GM12878 (cell line): ENCODE data around the gene C16orf74. TPM values are rescaled to one million over a fixed set of nuclear protein-coding genes. Genes with fewer than 3 reads are reported as not detected.
A peak's percentile ranks its signal among the peaks of the same experiment; 100 is the strongest.

Experiments used
- CHD1 ChIP-seq: IDR thresholded peaks from 2 replicates; pipeline ENCODE4 v1.6.1; 2012; ENCODE audit warnings: low read depth, low read length, improper control_type of control experiment
- DPF2 ChIP-seq: fragments of 450-650 bp; IDR thresholded peaks from 2 replicates; pipeline ENCODE4 v1.6.1; 2017; ENCODE audit warnings: mild to moderate bottlenecking
- EGR1 ChIP-seq, 2 experiments: IDR thresholded peaks; 1 replicate in 1 of 2; 2 replicates in 1 of 2; pipeline ENCODE4 v1.6.1; 2011 to 2012; ENCODE audit warnings: low read depth in 2 of 2, low read length in 2 of 2, borderline replicate concordance in 1 of 2, mild to moderate bottlenecking in 1 of 2, moderate library complexity in 1 of 2
- FOXM1 ChIP-seq: IDR thresholded peaks from 2 replicates; pipeline ENCODE4 v1.6.1; 2012; ENCODE audit warnings: low read depth, mild to moderate bottlenecking, inconsistent platforms, low read length, moderate library complexity
- HCFC1 ChIP-seq: fragments of 150-350 bp; IDR thresholded peaks from 2 replicates; pipeline ENCODE4 v1.6.1; 2014; ENCODE audit warnings: low read length
- KDM1A ChIP-seq: fragments of 200-600 bp; sonication (generic); IDR thresholded peaks from 2 replicates; pipeline ENCODE4 v1.6.1; 2016; ENCODE audit warnings: borderline replicate concordance
- KLF5 ChIP-seq: fragments of 450-650 bp; IDR thresholded peaks from 2 replicates; pipeline ENCODE4 v1.6.1; 2014; ENCODE audit warnings: mild to moderate bottlenecking; ENCODE audit not compliant: partially characterized antibody
- MYB ChIP-seq: fragments of 150-350 bp; IDR thresholded peaks from 2 replicates; pipeline ENCODE4 v1.6.1; 2014; ENCODE audit warnings: mild to moderate bottlenecking, low read depth, low read length, borderline replicate concordance
- POLR2A ChIP-seq: IDR thresholded peaks from 2 replicates; pipeline ENCODE4 v1.6.1; 2011; ENCODE audit warnings: low read depth, mild to moderate bottlenecking, low read length
- RAD21 ChIP-seq: IDR thresholded peaks from 2 replicates; pipeline ENCODE4 v1.6.1; 2011; ENCODE audit warnings: mild to moderate bottlenecking, low read depth, low read length, moderate library complexity; ENCODE audit not compliant: insufficient read depth
- RB1 ChIP-seq: fragments of 450-650 bp; formaldehyde crosslinking; IDR thresholded peaks from 2 replicates; pipeline ENCODE4 v1.6.1; 2017; ENCODE audit warnings: mild to moderate bottlenecking, borderline replicate concordance
- SIX5 ChIP-seq: IDR thresholded peaks from 2 replicates; pipeline ENCODE4 v1.6.1; 2011; ENCODE audit warnings: mild to moderate bottlenecking, low read depth, low read length, moderate library complexity; ENCODE audit not compliant: severe bottlenecking
- SPI1 ChIP-seq: IDR thresholded peaks from 2 replicates; pipeline ENCODE4 v1.6.1; 2011; ENCODE audit warnings: low read depth, mild to moderate bottlenecking, low read length, moderate library complexity, borderline replicate concordance; ENCODE audit not compliant: insufficient read depth
- SREBF2 ChIP-seq: IDR thresholded peaks from 2 replicates; pipeline ENCODE4 v1.6.1; 2012; ENCODE audit warnings: mild to moderate bottlenecking, low read length
- STAT1 ChIP-seq: fragments of 450-650 bp; conservative IDR thresholded peaks from 2 replicates; pipeline ENCODE4 v1.6.1; 2014; ENCODE audit warnings: antibody characterized with exemption, mild to moderate bottlenecking
- STAT3 ChIP-seq: IDR thresholded peaks from 2 replicates; pipeline ENCODE4 v1.6.1; 2011; ENCODE audit warnings: low read depth, low read length, improper control_type of control experiment
- SUPT20H ChIP-seq: IDR thresholded peaks from 2 replicates; pipeline ENCODE4 v1.6.1; 2011; ENCODE audit warnings: low read depth, mild to moderate bottlenecking, low read length, moderate library complexity, borderline replicate concordance; ENCODE audit not compliant: control insufficient read depth
- WRNIP1 ChIP-seq: IDR thresholded peaks from 2 replicates; pipeline ENCODE4 v1.6.1; 2011; ENCODE audit warnings: low read depth, low read length, improper control_type of control experiment, borderline replicate concordance
- polyA plus RNA-seq, 11 experiments: library from polyadenylated mRNA; depleted of rRNA in 4 of 11; unstranded in 6 of 11; stranded (reverse) in 5 of 11; fragments of >200 nt; fragmentation: Nextera tagmentation in 4 of 11; fragmentation: Illumina TruSeq in 1 of 11; extraction: Ambion mirVana in 4 of 11; extraction: Trizol in 1 of 11; gene quantifications; 1 replicate in 1 of 11; 2 replicates in 10 of 11; pipeline versions ENCODE4 v1.2.1 to v1.2.3, GENCODE V29; 2011 to 2016; ENCODE audit warnings: inconsistent platforms in 2 of 11, missing spikeins in 2 of 11, low read depth in 1 of 11
- total RNA-seq, 4 experiments: library from RNA; depleted of rRNA in 3 of 4; stranded (reverse); fragments of >200 nt in 3 of 4; fragmentation: Illumina TruSeq in 1 of 4; extraction: Trizol in 1 of 4; gene quantifications; 2 replicates each; pipeline versions ENCODE4 v1.2.1 to v1.2.3, GENCODE V29; 2013 to 2021
- TF ChIP-seq, protein P1 (sequence below): IDR thresholded peaks from 2 replicates; pipeline ENCODE4 v1.6.1; 2011; ENCODE audit warnings: mild to moderate bottlenecking, low read depth, low read length, moderate library complexity; ENCODE audit not compliant: insufficient replicate concordance
- TF ChIP-seq, protein P2 (sequence below): fragments of 450-650 bp; IDR thresholded peaks from 2 replicates; pipeline ENCODE4 v1.6.1; 2017; ENCODE audit warnings: antibody characterized with exemption, mild to moderate bottlenecking, moderate library complexity
- TF ChIP-seq, protein P3 (sequence below): fragments of 450-650 bp; IDR thresholded peaks from 2 replicates; pipeline ENCODE4 v1.6.1; 2014; ENCODE audit warnings: mild to moderate bottlenecking
- TF ChIP-seq, protein P4 (sequence below): IDR thresholded peaks from 2 replicates; pipeline ENCODE4 v1.6.1; 2012; ENCODE audit warnings: low read length, inconsistent platforms
- TF ChIP-seq, protein P5 (sequence below): fragments of 450-650 bp; IDR thresholded peaks from 2 replicates; pipeline ENCODE4 v1.6.1; 2017; ENCODE audit warnings: mild to moderate bottlenecking

C16orf74 gene
- total and polyA plus RNA-seq, 10 of the 15 experiments (the other 5 are each of a cell fraction or from before 2014, with no cell fraction given): 0.23 to 20.1 (median 6.8) TPM

DNA sequence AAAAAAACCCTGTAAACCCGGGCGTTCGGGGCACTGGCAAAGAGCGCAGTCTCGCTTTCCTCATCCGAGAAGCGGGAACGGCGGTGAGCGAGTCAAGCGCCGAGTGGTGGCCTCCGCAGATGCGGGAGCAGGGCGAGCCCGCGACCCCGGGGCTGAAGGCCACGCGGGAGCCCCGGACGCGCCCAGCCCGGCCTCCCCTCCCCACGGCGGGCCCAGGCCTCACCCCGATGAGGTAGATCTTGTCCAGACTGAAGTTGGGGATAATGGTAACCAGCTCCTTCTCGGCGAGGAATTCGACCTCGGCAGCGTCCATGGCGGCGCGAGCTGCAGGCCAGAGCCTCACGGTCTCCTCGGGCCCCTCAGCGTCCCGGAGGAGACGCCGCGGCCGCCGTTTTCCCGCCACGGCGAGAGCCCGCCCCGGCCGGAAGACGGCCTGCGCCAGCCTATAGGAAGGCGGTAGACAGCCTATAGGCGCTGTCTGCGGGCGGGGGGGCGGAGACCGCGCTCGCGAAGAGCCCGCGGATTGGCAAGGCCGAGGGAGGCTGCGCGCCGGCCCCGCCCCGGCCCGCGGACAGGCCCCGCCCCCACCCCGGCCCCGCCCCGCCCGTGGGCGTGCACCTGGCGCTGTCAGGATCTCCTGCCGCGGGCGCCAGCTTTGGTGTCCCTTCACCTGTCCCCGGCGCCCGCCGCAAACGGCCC, 62.2 kb downstream of the C16orf74 start, which contains the start of gene GINS2 (continued):
- TF ChIP-seq, protein P1, sequence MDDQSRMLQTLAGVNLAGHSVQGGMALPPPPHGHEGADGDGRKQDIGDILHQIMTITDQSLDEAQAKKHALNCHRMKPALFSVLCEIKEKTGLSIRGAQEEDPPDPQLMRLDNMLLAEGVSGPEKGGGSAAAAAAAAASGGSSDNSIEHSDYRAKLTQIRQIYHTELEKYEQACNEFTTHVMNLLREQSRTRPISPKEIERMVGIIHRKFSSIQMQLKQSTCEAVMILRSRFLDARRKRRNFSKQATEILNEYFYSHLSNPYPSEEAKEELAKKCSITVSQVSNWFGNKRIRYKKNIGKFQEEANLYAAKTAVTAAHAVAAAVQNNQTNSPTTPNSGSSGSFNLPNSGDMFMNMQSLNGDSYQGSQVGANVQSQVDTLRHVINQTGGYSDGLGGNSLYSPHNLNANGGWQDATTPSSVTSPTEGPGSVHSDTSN: no peak
- TF ChIP-seq CHD1: no peak
- TF ChIP-seq HCFC1: no peak
- TF ChIP-seq SUPT20H: no peak
- no peak for TF ChIP-seq SREBF2
- TF ChIP-seq, protein P2, sequence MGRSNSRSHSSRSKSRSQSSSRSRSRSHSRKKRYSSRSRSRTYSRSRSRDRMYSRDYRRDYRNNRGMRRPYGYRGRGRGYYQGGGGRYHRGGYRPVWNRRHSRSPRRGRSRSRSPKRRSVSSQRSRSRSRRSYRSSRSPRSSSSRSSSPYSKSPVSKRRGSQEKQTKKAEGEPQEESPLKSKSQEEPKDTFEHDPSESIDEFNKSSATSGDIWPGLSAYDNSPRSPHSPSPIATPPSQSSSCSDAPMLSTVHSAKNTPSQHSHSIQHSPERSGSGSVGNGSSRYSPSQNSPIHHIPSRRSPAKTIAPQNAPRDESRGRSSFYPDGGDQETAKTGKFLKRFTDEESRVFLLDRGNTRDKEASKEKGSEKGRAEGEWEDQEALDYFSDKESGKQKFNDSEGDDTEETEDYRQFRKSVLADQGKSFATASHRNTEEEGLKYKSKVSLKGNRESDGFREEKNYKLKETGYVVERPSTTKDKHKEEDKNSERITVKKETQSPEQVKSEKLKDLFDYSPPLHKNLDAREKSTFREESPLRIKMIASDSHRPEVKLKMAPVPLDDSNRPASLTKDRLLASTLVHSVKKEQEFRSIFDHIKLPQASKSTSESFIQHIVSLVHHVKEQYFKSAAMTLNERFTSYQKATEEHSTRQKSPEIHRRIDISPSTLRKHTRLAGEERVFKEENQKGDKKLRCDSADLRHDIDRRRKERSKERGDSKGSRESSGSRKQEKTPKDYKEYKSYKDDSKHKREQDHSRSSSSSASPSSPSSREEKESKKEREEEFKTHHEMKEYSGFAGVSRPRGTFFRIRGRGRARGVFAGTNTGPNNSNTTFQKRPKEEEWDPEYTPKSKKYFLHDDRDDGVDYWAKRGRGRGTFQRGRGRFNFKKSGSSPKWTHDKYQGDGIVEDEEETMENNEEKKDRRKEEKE: no peak
- peak; percentile 100 for TF ChIP-seq RB1
- TF ChIP-seq POLR2A: peak; percentile 84
- peak; percentile 45 for TF ChIP-seq KLF5
- no peak for TF ChIP-seq WRNIP1
- TF ChIP-seq, protein P3, sequence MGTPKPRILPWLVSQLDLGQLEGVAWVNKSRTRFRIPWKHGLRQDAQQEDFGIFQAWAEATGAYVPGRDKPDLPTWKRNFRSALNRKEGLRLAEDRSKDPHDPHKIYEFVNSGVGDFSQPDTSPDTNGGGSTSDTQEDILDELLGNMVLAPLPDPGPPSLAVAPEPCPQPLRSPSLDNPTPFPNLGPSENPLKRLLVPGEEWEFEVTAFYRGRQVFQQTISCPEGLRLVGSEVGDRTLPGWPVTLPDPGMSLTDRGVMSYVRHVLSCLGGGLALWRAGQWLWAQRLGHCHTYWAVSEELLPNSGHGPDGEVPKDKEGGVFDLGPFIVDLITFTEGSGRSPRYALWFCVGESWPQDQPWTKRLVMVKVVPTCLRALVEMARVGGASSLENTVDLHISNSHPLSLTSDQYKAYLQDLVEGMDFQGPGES: peak; percentile 60; the same call in 1 of the 2 replicates
- TF ChIP-seq FOXM1: no peak
- no peak for TF ChIP-seq STAT1
- TF ChIP-seq, protein P4, sequence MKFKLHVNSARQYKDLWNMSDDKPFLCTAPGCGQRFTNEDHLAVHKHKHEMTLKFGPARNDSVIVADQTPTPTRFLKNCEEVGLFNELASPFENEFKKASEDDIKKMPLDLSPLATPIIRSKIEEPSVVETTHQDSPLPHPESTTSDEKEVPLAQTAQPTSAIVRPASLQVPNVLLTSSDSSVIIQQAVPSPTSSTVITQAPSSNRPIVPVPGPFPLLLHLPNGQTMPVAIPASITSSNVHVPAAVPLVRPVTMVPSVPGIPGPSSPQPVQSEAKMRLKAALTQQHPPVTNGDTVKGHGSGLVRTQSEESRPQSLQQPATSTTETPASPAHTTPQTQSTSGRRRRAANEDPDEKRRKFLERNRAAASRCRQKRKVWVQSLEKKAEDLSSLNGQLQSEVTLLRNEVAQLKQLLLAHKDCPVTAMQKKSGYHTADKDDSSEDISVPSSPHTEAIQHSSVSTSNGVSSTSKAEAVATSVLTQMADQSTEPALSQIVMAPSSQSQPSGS: no peak
- TF ChIP-seq RAD21: no peak
- TF ChIP-seq STAT3: no peak
- TF ChIP-seq MYB: no peak
- TF ChIP-seq EGR1 (IDR thresholded peaks at IDR 0.05; ENCODE audit: borderline replicate concordance in 1 of 2, low read depth in 2 of 2, low read length in 2 of 2): peak in 1 of 2 experiments; percentile 51; a peak in 1 of 3 replicates
- TF ChIP-seq, protein P5, sequence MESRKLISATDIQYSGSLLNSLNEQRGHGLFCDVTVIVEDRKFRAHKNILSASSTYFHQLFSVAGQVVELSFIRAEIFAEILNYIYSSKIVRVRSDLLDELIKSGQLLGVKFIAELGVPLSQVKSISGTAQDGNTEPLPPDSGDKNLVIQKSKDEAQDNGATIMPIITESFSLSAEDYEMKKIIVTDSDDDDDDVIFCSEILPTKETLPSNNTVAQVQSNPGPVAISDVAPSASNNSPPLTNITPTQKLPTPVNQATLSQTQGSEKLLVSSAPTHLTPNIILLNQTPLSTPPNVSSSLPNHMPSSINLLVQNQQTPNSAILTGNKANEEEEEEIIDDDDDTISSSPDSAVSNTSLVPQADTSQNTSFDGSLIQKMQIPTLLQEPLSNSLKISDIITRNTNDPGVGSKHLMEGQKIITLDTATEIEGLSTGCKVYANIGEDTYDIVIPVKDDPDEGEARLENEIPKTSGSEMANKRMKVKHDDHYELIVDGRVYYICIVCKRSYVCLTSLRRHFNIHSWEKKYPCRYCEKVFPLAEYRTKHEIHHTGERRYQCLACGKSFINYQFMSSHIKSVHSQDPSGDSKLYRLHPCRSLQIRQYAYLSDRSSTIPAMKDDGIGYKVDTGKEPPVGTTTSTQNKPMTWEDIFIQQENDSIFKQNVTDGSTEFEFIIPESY: no peak
- TF ChIP-seq DPF2: no peak; the same call in 1 of the 2 replicates
- TF ChIP-seq KDM1A: no peak
- TF ChIP-seq SIX5: no peak
- TF ChIP-seq SPI1: no peak
